OCI-LY7 (cell line): ENCODE data around the gene NKAPL.

ENCODE experiments used
- CTCF ChIP-seq: fragments of 200-600 bp; sonication (generic); conservative IDR thresholded peaks from 2 replicates; pipeline ENCODE4 v1.5.1; 2014; ENCODE audit warnings: mild to moderate bottlenecking, antibody characterized with exemption, low read length, moderate library complexity, mixed read lengths
- EZH2phosphoT487 ChIP-seq: fragments of 200-600 bp; sonication (generic); IDR thresholded peaks from 2 replicates; pipeline ENCODE4 v1.6.1; 2018; ENCODE audit warnings: low read depth, borderline replicate concordance, mild to moderate bottlenecking, mixed run types, antibody characterized with exemption, low read length, moderate library complexity, mixed read lengths

GRCh38 chr6:28213213-28213523 lies 45.9 kb upstream of the NKAPL start:
- TF ChIP-seq CTCF (no peak), EZH2phosphoT487 (no peak)
